ENCODE data around the gene CSAG2. TPM values are rescaled to one million over a fixed set of nuclear protein-coding genes. Genes with fewer than 3 reads are reported as not detected.
"Not testable (repeated sequence)": the region's sequence is repeated elsewhere in the genome, so short reads cannot be mapped to it uniquely, and the experiment has no call there.

Gene CSAG2
- total RNA-seq = not detected

GRCh38 chrX:152709173-152709572, at the start of gene CSAG2:
Gene CSAG2, minus strand, starts transcription at chrX:152709273. Its CDS starts 161 bp downstream, at chrX:152709112.
- intact Hi-C loops (cut with DNase I; ENCODE audit: low total_unique reads); DNase-seq (ENCODE audit: low spot score in 2 of 2); H3K4me3 ChIP-seq (ENCODE audit: low read depth, poor library complexity, severe bottlenecking): not testable (repeated sequence)
- WGBS, 2 donors = no CpG with 5 or more reads among the region's 2 CpGs

GRCh38 chrX:152754871-152755270, 45.8 kb upstream of the CSAG2 start:
- DNase-seq (ENCODE audit: low spot score in 2 of 2); H3K4me3 ChIP-seq (ENCODE audit: low read depth, poor library complexity, severe bottlenecking); intact Hi-C loops (cut with DNase I; ENCODE audit: low total_unique reads): not testable (repeated sequence)
- WGBS, 2 donors = no CpG with 5 or more reads among the region's 5 CpGs

- no CpG with 5 or more reads among the region's 35 CpGs for WGBS, 2 donors
Measured at GRCh38 chrX:152753686-152754650, 44.9 kb upstream of the CSAG2 start, which contains the start of gene MAGEA2. Gene MAGEA2, minus strand, starts transcription at chrX:152753842. Its CDS starts 2,479 bp downstream, at chrX:152751363.

GRCh38 chrX:152738560-152738959, 29.5 kb upstream of the CSAG2 start:
- no peak for DNase-seq (ENCODE audit: low spot score in 2 of 2)
- WGBS, 2 donors = 81 to 88% methylated on average over 5 of the region's 5 CpGs
- no peak overlapping the region for H3K4me3 ChIP-seq (ENCODE audit: low read depth, poor library complexity, severe bottlenecking)
- intact Hi-C loops (cut with DNase I; ENCODE audit: low total_unique reads) = no loop called here
- TF ChIP-seq CTCF (IDR thresholded peaks at IDR 0.05) = no peak
- no peak for TF ChIP-seq POLR2A (IDR thresholded peaks at IDR 0.05)

More at GRCh38 chrX:152753686-152754650, 44.9 kb upstream of the CSAG2 start, which contains the start of gene MAGEA2:
- H3K4me3 ChIP-seq (ENCODE audit: low read depth, poor library complexity, severe bottlenecking); DNase-seq (ENCODE audit: low spot score in 2 of 2); intact Hi-C loops (cut with DNase I; ENCODE audit: low total_unique reads): not testable (repeated sequence)

- peak in 1 of 2 donors; percentile 68 for DNase-seq (ENCODE audit: low spot score in 2 of 2)
- intact Hi-C loops (cut with DNase I; ENCODE audit: low total_unique reads); H3K4me3 ChIP-seq (ENCODE audit: low read depth, poor library complexity, severe bottlenecking): not testable (repeated sequence)
- WGBS, 2 donors = 68 to 86% methylated on average over 2 to 12 of the region's 12 CpGs
Measured at GRCh38 chrX:152736528-152736927, 27.5 kb upstream of the CSAG2 start.

- intact Hi-C loops (cut with DNase I; ENCODE audit: low total_unique reads) = no loop called here
- TF ChIP-seq CTCF (IDR thresholded peaks at IDR 0.05) = no peak
- TF ChIP-seq POLR2A (IDR thresholded peaks at IDR 0.05) = no peak
- peak in 1 of 2 donors; percentile 75 for DNase-seq (ENCODE audit: low spot score in 2 of 2)
- 78 to 90% methylated on average over 10 to 12 of the region's 12 CpGs for WGBS, 2 donors
- no peak overlapping the region for H3K4me3 ChIP-seq (ENCODE audit: low read depth, poor library complexity, severe bottlenecking)
Measured at GRCh38 chrX:152735860-152736511, 26.9 kb upstream of the CSAG2 start.

GRCh38 chrX:152735101-152735500, 26.0 kb upstream of the CSAG2 start:
- 71 to 73% methylated on average over 2 of the region's 2 CpGs for WGBS, 2 donors
- intact Hi-C loops (cut with DNase I; ENCODE audit: low total_unique reads) = no loop called here
- no peak overlapping the region for H3K4me3 ChIP-seq (ENCODE audit: low read depth, poor library complexity, severe bottlenecking)
- DNase-seq (ENCODE audit: low spot score in 2 of 2) = peak in 1 of 2 donors; percentile 80
- TF ChIP-seq POLR2A (IDR thresholded peaks at IDR 0.05) (no peak), CTCF (IDR thresholded peaks at IDR 0.05) (no peak)

- peak in 1 of 2 donors; percentile 72 for DNase-seq (ENCODE audit: low spot score in 2 of 2)
- WGBS, 2 donors = 88 to 97% methylated on average over 14 to 22 of the region's 22 CpGs
- intact Hi-C loops (cut with DNase I; ENCODE audit: low total_unique reads); H3K4me3 ChIP-seq (ENCODE audit: low read depth, poor library complexity, severe bottlenecking): not testable (repeated sequence)
Measured at GRCh38 chrX:152734143-152734858, 25.2 kb upstream of the CSAG2 start.
